ENCODE results near the gene HTR3D. TPM values are rescaled to one million over a fixed set of nuclear protein-coding genes. Genes with fewer than 3 reads are reported as not detected.

Gene HTR3D
- not detected in 2 replicates for total RNA-seq

GRCh38 chr3:184031187-184031792, at the start of gene HTR3D:
TSS of gene HTR3D (plus strand) at chr3:184031742. CDS start at chr3:184031742, 0 bp downstream.

GRCh38 chr3:184017672-184018423, 13.7 kb upstream of the HTR3D start, which contains the start of gene ABCC5:
TSS of gene ABCC5 (minus strand) at chr3:184017884. CDS start at chr3:184014392, 3,492 bp downstream.

GRCh38 chr3:184052767-184053166, 21.2 kb downstream of the HTR3D start, which contains the start of gene HTR3C:
TSS of gene HTR3C (plus strand) at chr3:184053047. CDS start at chr3:184053081, 34 bp downstream.

Other genes starting within 250 kb of the HTR3D start
- gene MAP6D1, start 206.2 kb upstream of the HTR3D start, total RNA-seq, result 2.5 and 2.9 TPM in 2 replicates
- 39.3 and 54.7 TPM in 2 replicates for gene PARL, start 146.9 kb upstream of the HTR3D start, total RNA-seq
- 7.3 and 7.5 TPM in 2 replicates for gene ABCC5, start 13.9 kb upstream of the HTR3D start, total RNA-seq
- gene HTR3C, start 21.3 kb downstream of the HTR3D start, total RNA-seq, result not detected in 2 replicates
- gene HTR3E, start 65.3 kb downstream of the HTR3D start, total RNA-seq, result not detected in 2 replicates
- gene EIF2B5, start 103.6 kb downstream of the HTR3D start, total RNA-seq, result 26.1 and 38.0 TPM in 2 replicates
- 24.0 and 24.9 TPM in 2 replicates for gene DVL3, start 123.6 kb downstream of the HTR3D start, total RNA-seq
- 241 and 285 TPM in 2 replicates for gene AP2M1, start 143.1 kb downstream of the HTR3D start, total RNA-seq
- gene ABCF3, start 154.5 kb downstream of the HTR3D start, total RNA-seq, result 29.8 and 41.6 TPM in 2 replicates
- not detected in 2 replicates for gene VWA5B2, start 197.8 kb downstream of the HTR3D start, total RNA-seq
- 78.9 and 108 TPM in 2 replicates for gene ALG3, start 217.2 kb downstream of the HTR3D start, total RNA-seq
- gene EEF1AKMT4, start 217.9 kb downstream of the HTR3D start, total RNA-seq, result 12.5 and 18.3 TPM in 2 replicates
- 1.2 and 1.4 TPM in 2 replicates for gene CAMK2N2, start 229.8 kb downstream of the HTR3D start, total RNA-seq
- gene ECE2, start 244.3 kb downstream of the HTR3D start, total RNA-seq, result not detected in 2 replicates